H9 (cell line): ENCODE results near the gene RGS6. TPM values are rescaled to one million over a fixed set of nuclear protein-coding genes. Genes with fewer than 3 reads are reported as not detected.
"Not testable (repeated sequence)": the region's sequence is repeated elsewhere in the genome, so short reads cannot be mapped to it uniquely, and the experiment has no call there.

ENCODE experiments used
- DNase-seq: peaks from one replicate; pipeline ENCODE4 v3.0.0-alpha.2; 2017
- H2AFZ ChIP-seq: one replicate; pipeline ENCODE4 v1.6.1; 2013; ENCODE audit warnings: mild to moderate bottlenecking, low read length, control low read depth, moderate library complexity
- H2AK5ac ChIP-seq: 2 replicates; pipeline ENCODE4 v1.6.1; 2013; ENCODE audit warnings: low read length, control low read depth, mixed read lengths; ENCODE audit not compliant: insufficient read length
- H2BK120ac ChIP-seq: one replicate; pipeline ENCODE4 v1.6.1; 2013; ENCODE audit warnings: low read depth, mild to moderate bottlenecking, low read length, control low read depth, inconsistent platforms; ENCODE audit not compliant: poor library complexity, severe bottlenecking
- H2BK12ac ChIP-seq: 2 replicates; pipeline ENCODE4 v1.6.1; 2013; ENCODE audit warnings: low read length, control low read depth, mixed read lengths, low read depth; ENCODE audit not compliant: insufficient read length
- H2BK15ac ChIP-seq: 2 replicates; pipeline ENCODE4 v1.6.1; 2013; ENCODE audit warnings: low read depth, low read length, control low read depth
- H2BK20ac ChIP-seq: one replicate; pipeline ENCODE4 v1.6.1; 2013; ENCODE audit warnings: low read depth, mild to moderate bottlenecking, low read length, control low read depth, inconsistent platforms; ENCODE audit not compliant: poor library complexity, severe bottlenecking
- H2BK5ac ChIP-seq: 2 replicates; pipeline ENCODE4 v1.6.1; 2013; ENCODE audit warnings: low read length, control low read depth, mixed read lengths; ENCODE audit not compliant: insufficient read length
- H3K14ac ChIP-seq: 2 replicates; pipeline ENCODE4 v1.6.1; 2013; ENCODE audit warnings: low read length, control low read depth; ENCODE audit not compliant: insufficient read depth
- H3K18ac ChIP-seq: 2 replicates; pipeline ENCODE4 v1.6.1; 2013; ENCODE audit warnings: low read depth, mild to moderate bottlenecking, mixed read lengths, low read length, control low read depth; ENCODE audit not compliant: insufficient read length
- H3K23ac ChIP-seq: 2 replicates; pipeline ENCODE4 v1.6.1; 2013; ENCODE audit warnings: low read length, control low read depth, mixed read lengths, low read depth; ENCODE audit not compliant: insufficient read length
- H3K23me2 ChIP-seq: 2 replicates; pipeline ENCODE4 v1.6.1; 2013; ENCODE audit warnings: low read depth, mild to moderate bottlenecking, mixed read lengths, low read length, control low read depth; ENCODE audit not compliant: insufficient read length, poor library complexity, severe bottlenecking
- H3K27ac ChIP-seq: 2 replicates; pipeline ENCODE4 v1.5.1; 2013; ENCODE audit warnings: low read length, control low read depth, mixed read lengths, low read depth; ENCODE audit not compliant: insufficient read length
- H3K27me3 ChIP-seq: 2 replicates; pipeline ENCODE4 v1.6.1; 2013; ENCODE audit warnings: low read length, control low read depth, inconsistent platforms; ENCODE audit not compliant: insufficient read depth
- H3K4ac ChIP-seq: 2 replicates; pipeline ENCODE4 v1.6.1; 2013; ENCODE audit warnings: low read depth, mild to moderate bottlenecking, control low read depth, inconsistent platforms, low read length, moderate library complexity
- H3K4me1 ChIP-seq: 2 replicates; pipeline ENCODE4 v1.6.1; 2013; ENCODE audit warnings: low read length, control low read depth, inconsistent platforms; ENCODE audit not compliant: insufficient read depth
- H3K4me2 ChIP-seq: 2 replicates; pipeline ENCODE4 v1.6.1; 2013; ENCODE audit warnings: low read length, control low read depth, mixed read lengths; ENCODE audit not compliant: insufficient read length, insufficient read depth
- H3K56ac ChIP-seq: 2 replicates; pipeline ENCODE4 v1.6.1; 2013; ENCODE audit warnings: low read depth, mild to moderate bottlenecking, mixed read lengths, low read length, control low read depth; ENCODE audit not compliant: insufficient read length
- H3K79me1 ChIP-seq: 2 replicates; pipeline ENCODE4 v1.6.1; 2013; ENCODE audit warnings: low read depth, mild to moderate bottlenecking, moderate library complexity, low read length, control low read depth, inconsistent platforms; ENCODE audit not compliant: insufficient read depth, poor library complexity, severe bottlenecking
- H3K79me2 ChIP-seq: 2 replicates; pipeline ENCODE4 v1.6.1; 2013; ENCODE audit warnings: low read length, control low read depth, inconsistent platforms; ENCODE audit not compliant: insufficient read depth
- H3K9ac ChIP-seq: 2 replicates; pipeline ENCODE4 v1.6.1; 2013; ENCODE audit warnings: low read length, control low read depth, mixed read lengths; ENCODE audit not compliant: insufficient read length; ENCODE audit errors: extremely low read depth
- H3K9me3 ChIP-seq: one replicate; pipeline ENCODE4 v1.6.1; 2013; ENCODE audit warnings: low read depth, low read length, inconsistent platforms; ENCODE audit not compliant: control insufficient read depth
- H3T11ph ChIP-seq: one replicate; pipeline ENCODE4 v1.6.1; 2013; ENCODE audit warnings: mild to moderate bottlenecking, low read length, control low read depth, inconsistent platforms
- H4K20me1 ChIP-seq: one replicate; pipeline ENCODE4 v1.6.1; 2013; ENCODE audit not compliant: control insufficient read depth, insufficient read length, insufficient read depth
- H4K5ac ChIP-seq: 2 replicates; pipeline ENCODE4 v1.6.1; 2013; ENCODE audit warnings: low read depth, mild to moderate bottlenecking, mixed read lengths, low read length, control low read depth; ENCODE audit not compliant: insufficient read length
- H4K8ac ChIP-seq: replicated peaks from 2 replicates; pipeline ENCODE4 v1.6.1; 2013; ENCODE audit warnings: low read length, control low read depth, mixed read lengths, low read depth; ENCODE audit not compliant: insufficient read length
- H4K91ac ChIP-seq: 2 replicates; pipeline ENCODE4 v1.6.1; 2013; ENCODE audit warnings: low read depth, mild to moderate bottlenecking, moderate library complexity, mixed read lengths, low read length, control low read depth; ENCODE audit not compliant: insufficient read length
- H3K27ac Mint-ChIP-seq, 3 experiments: 2 replicates in 2 of 3; 3 replicates in 1 of 3; pipeline ENCODE4 v1.8.0; 2020 to 2021; ENCODE audit warnings: mixed read lengths in 3 of 3, mild to moderate bottlenecking in 1 of 3, moderate library complexity in 1 of 3
- H3K27me3 Mint-ChIP-seq: 2 replicates; pipeline ENCODE4 v1.8.0; 2021; ENCODE audit warnings: low read depth, mild to moderate bottlenecking, moderate library complexity, mixed read lengths
- H3K36me3 Mint-ChIP-seq, 3 experiments: 2 replicates in 2 of 3; 3 replicates in 1 of 3; pipeline ENCODE4 v1.8.0; 2020 to 2021; ENCODE audit warnings: low read depth in 3 of 3, mixed read lengths in 3 of 3; ENCODE audit not compliant: insufficient read depth in 1 of 3
- H3K4me1 Mint-ChIP-seq, 2 experiments: 2 replicates each; pipeline ENCODE4 v1.8.0; 2020; ENCODE audit warnings: mixed read lengths in 2 of 2
- H3K4me3 Mint-ChIP-seq, 2 experiments: 2 replicates in 1 of 2; 3 replicates in 1 of 2; pipeline ENCODE4 v1.8.0; 2020 to 2021; ENCODE audit warnings: mild to moderate bottlenecking in 2 of 2, mixed read lengths in 2 of 2, moderate library complexity in 1 of 2
- H3K9me3 Mint-ChIP-seq, 2 experiments: 2 replicates in 1 of 2; 3 replicates in 1 of 2; pipeline ENCODE4 v1.8.0; 2020; ENCODE audit warnings: mild to moderate bottlenecking in 2 of 2, mixed read lengths in 2 of 2, moderate library complexity in 1 of 2
- CTCF ChIP-seq: fragments of 200-600 bp; sonication (generic); conservative IDR thresholded peaks from 3 replicates; pipeline ENCODE4 v1.8.0; 2021; ENCODE audit warnings: antibody characterized with exemption, mild to moderate bottlenecking
- WGBS: extraction: QIAGEN DNeasy Blood & Tissue Kit; methylation state at CpG from one replicate; pipeline ENCODE4 v1.1.7; 2013; ENCODE audit warnings: missing lambda C conversion rate, low lambda C conversion rate, mixed read lengths; ENCODE audit not compliant: insufficient read length; ENCODE audit errors: extremely low coverage; 5-methylcytosine and 5-hydroxymethylcytosine counted together
- total RNA-seq: library from RNA; stranded (reverse); gene quantifications from 2 replicates; pipeline ENCODE4 v1.2.1, GENCODE V29; 2021

RGS6 gene
- total RNA-seq, 1 experiment from 2014 or later, result 3.0 TPM

DNA sequence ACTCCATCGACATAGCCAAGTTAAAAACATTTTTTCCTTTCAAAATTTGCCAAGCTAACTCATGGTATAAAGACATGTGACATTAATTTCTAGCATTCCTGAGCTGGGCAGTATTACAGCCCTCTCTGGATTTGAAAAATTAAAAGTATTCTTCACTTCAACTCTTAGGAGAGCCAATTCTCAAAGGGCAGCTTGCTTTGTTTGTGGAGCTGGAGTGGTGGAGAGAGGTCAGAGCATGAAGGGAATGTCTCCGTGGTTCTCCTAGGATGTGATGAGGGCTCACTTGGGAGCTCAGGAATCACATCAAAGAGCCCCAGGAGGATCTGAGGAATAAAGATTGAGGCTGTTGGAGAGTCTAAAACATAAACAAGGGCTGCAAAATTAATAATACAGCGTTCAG is 46.9 kb upstream of the RGS6 start:
- Histone ChIP-seq H3K9me3 (peaks cover 5% of the 10 kb centered on the region), H3T11ph (no peak overlapping the region), H4K8ac (no peak overlapping the region), H3K4me2 (no peak overlapping the region), H3K4me1 (no peaks in the 10 kb centered on the region; the same call in 1 of the 2 replicates), H2BK12ac (no peak overlapping the region), H2BK15ac (no peak overlapping the region), H3K79me1 (no peaks in the 10 kb centered on the region), H2AK5ac (no peak overlapping the region), H3K79me2 (no peaks in the 10 kb centered on the region), H4K5ac (no peak overlapping the region), H4K20me1 (no peaks in the 10 kb centered on the region), H3K14ac (no peak overlapping the region), H3K56ac (no peak overlapping the region), H4K91ac (no peak overlapping the region), H3K9ac (no peak overlapping the region), H3K18ac (no peak overlapping the region), H2BK120ac (no peak overlapping the region), H3K23me2 (no peaks in the 10 kb centered on the region), H2BK20ac (no peak overlapping the region), H3K4ac (no peak overlapping the region), H3K27ac (no peak overlapping the region), H2AFZ (no peak overlapping the region), H3K23ac (no peak overlapping the region), H2BK5ac (no peak overlapping the region), H3K27me3 (no peaks in the 10 kb centered on the region)
- Mint-ChIP-seq H3K9me3 (peaks cover 22 to 23% of the 10 kb centered on the region in 2 experiments), H3K27me3 (peaks cover 2% of the 10 kb centered on the region; the same call in 1 of the 2 replicates), H3K27ac (no peak overlapping the region), H3K4me1 (peaks cover 15 to 22% of the 10 kb centered on the region in 2 experiments), H3K4me3 (no peak overlapping the region), H3K36me3 (peaks cover 14 to 31% (median 24%) of the 10 kb centered on the region in 3 experiments)
- no peak for TF ChIP-seq CTCF
- DNase-seq, result no peak
- 100% methylated on average over 1 of the region's 3 CpGs for WGBS

- H3K79me1 ChIP-seq, H3K4me3 Mint-ChIP-seq, H2BK20ac ChIP-seq, H3K4me1 ChIP-seq, H3K27ac Mint-ChIP-seq, H3K4ac ChIP-seq, H2BK15ac ChIP-seq, H3K23me2 ChIP-seq, H3K79me2 ChIP-seq, H3K9me3 ChIP-seq, H3K9ac ChIP-seq, H4K91ac ChIP-seq, H3K18ac ChIP-seq, H3K56ac ChIP-seq, H3T11ph ChIP-seq, H3K23ac ChIP-seq, H3K27me3 Mint-ChIP-seq, H3K4me2 ChIP-seq, H4K5ac ChIP-seq, H2AFZ ChIP-seq, DNase-seq, H4K8ac ChIP-seq, H3K27ac ChIP-seq, H2AK5ac ChIP-seq, H3K14ac ChIP-seq, H2BK120ac ChIP-seq, H4K20me1 ChIP-seq, H2BK12ac ChIP-seq, H3K27me3 ChIP-seq, H2BK5ac ChIP-seq: not testable (repeated sequence)
- H3K36me3 Mint-ChIP-seq, result peaks cover 12 to 24% (median 20%) of the 10 kb centered on the region in 3 experiments
- peaks cover 15 to 22% of the 10 kb centered on the region in 2 experiments for H3K9me3 Mint-ChIP-seq
- no CpG with 5 or more reads among the region's 9 CpGs for WGBS
- peaks cover 35 to 43% of the 10 kb centered on the region in 2 experiments for H3K4me1 Mint-ChIP-seq
These were observed 44.4 kb upstream of the RGS6 start for GRCh38 chr14:71887802-71888201.
